HCT116 (cell line): Measurements from ENCODE around the gene CCDC124. TPM values are rescaled to one million over a fixed set of nuclear protein-coding genes. Genes with fewer than 3 reads are reported as not detected.

ENCODE experiments used
- ATAC-seq: fragments of 200-7000 bp; cut with Tn5 transposase; 2 replicates; pipeline ENCODE4 v1.9.1; 2020; ENCODE audit warnings: mild to moderate bottlenecking, moderate library complexity
- BruUV-seq: library from RNA; stranded (reverse); fragments of 400-500 nt; replicated peaks from 2 replicates; lab custom pipeline; 2021; lab: Mats Ljungman, UMichigan
- CTCF ChIA-PET: fragments of 300-600 bp; sonication (Branson Sonifier 250); formaldehyde crosslinking; loops from one replicate; lab custom pipeline; 2021; ENCODE audit warnings: antibody characterized with exemption; lab: Charles Lee
- POLR2A ChIA-PET: fragments of 300-600, 350-600 bp; sonication (Branson Sonifier 250); formaldehyde crosslinking; loops from one replicate; lab custom pipeline; 2021; ENCODE audit warnings: antibody characterized with exemption; lab: Charles Lee
- RAD21 ChIA-PET, 2 experiments: fragments of 300-600 bp; sonication (Branson Sonifier 250); formaldehyde crosslinking; loops; one replicate each; lab custom pipeline; 2023; ENCODE audit warnings: low total read pairs in 2 of 2; ENCODE audit not compliant: uncharacterized antibody in 2 of 2, unreplicated experiment in 2 of 2, low non-redundant PET in 1 of 2; lab: Charles Lee
- DNase-seq: peaks from one replicate; pipeline ENCODE4 v3.0.0-alpha.2; 2010; ENCODE audit warnings: low read depth, low spot score
- H2AFZ ChIP-seq: fragments of 200-600 bp; shearing (Covaris generic), sonication (generic); 2 replicates; pipeline ENCODE4 v1.6.1; 2017; ENCODE audit warnings: low read depth, mixed run types, mixed read lengths, antibody characterized with exemption, low read length; ENCODE audit not compliant: poor library complexity, severe bottlenecking
- H3K27ac ChIP-seq: 2 replicates; pipeline ENCODE4 v1.5.1; 2012; ENCODE audit warnings: low read depth, low read length
- H3K27me3 ChIP-seq: fragments of 200-600 bp; sonication (generic); 2 replicates; pipeline ENCODE4 v1.6.1; 2016; ENCODE audit warnings: mixed run types, low read length, mixed read lengths; ENCODE audit not compliant: insufficient read depth
- H3K36me3 ChIP-seq, 2 experiments: fragments of 200-500 bp in 1 of 2; fragments of 200-600 bp in 1 of 2; sonication (Bioruptor generic) in 1 of 2; sonication (generic) in 1 of 2; 2 replicates each; pipeline versions ENCODE4 v1.5.1 to v1.6.1; 2014 to 2016; ENCODE audit warnings: low read length in 2 of 2, inconsistent platforms in 1 of 2, mixed read lengths in 1 of 2, mixed run types in 1 of 2; ENCODE audit not compliant: insufficient read depth in 2 of 2, control insufficient read depth in 1 of 2
- H3K4me1 ChIP-seq, 2 experiments: fragments of 200-600 bp in 1 of 2; sonication (generic) in 1 of 2; 2 replicates each; pipeline versions ENCODE4 v1.5.1 to v1.6.1; 2012 to 2017; ENCODE audit warnings: low read length in 2 of 2, inconsistent platforms in 1 of 2, mild to moderate bottlenecking in 1 of 2, mixed read lengths in 1 of 2, mixed run types in 1 of 2, moderate library complexity in 1 of 2; ENCODE audit not compliant: insufficient read depth in 2 of 2, control insufficient read depth in 1 of 2
- H3K4me2 ChIP-seq: fragments of 200-600 bp; sonication (generic); 2 replicates; pipeline ENCODE4 v1.6.1; 2017; ENCODE audit warnings: mixed run types, low read length, mixed read lengths
- H3K4me3 ChIP-seq, 2 experiments: fragments of 200-600 bp in 1 of 2; sonication (generic) in 1 of 2; replicated peaks in 1 of 2; 2 replicates each; pipeline ENCODE4 v1.5.1; 2011 to 2016; ENCODE audit warnings: low read length in 2 of 2, control low read depth in 1 of 2, low read depth in 1 of 2, mild to moderate bottlenecking in 1 of 2, mixed read lengths in 1 of 2, mixed run types in 1 of 2
- H3K79me2 ChIP-seq: fragments of 200-600 bp; sonication (generic); 2 replicates; pipeline ENCODE4 v1.6.1; 2017; ENCODE audit warnings: mild to moderate bottlenecking, mixed run types, low read length, moderate library complexity, mixed read lengths; ENCODE audit not compliant: insufficient read depth
- H3K9ac ChIP-seq: fragments of 200-600 bp; sonication (generic); 2 replicates; pipeline ENCODE4 v1.6.1; 2016; ENCODE audit warnings: low read length, mixed read lengths
- H3K9me2 ChIP-seq: fragments of 200-600 bp; sonication (generic), shearing (Covaris generic); 2 replicates; pipeline ENCODE4 v1.6.1; 2017; ENCODE audit warnings: mixed run types, mild to moderate bottlenecking, moderate library complexity; ENCODE audit not compliant: insufficient read depth
- H3K9me3 ChIP-seq, 2 experiments: fragments of 200-500 bp in 1 of 2; fragments of 200-600 bp in 1 of 2; sonication (Bioruptor generic) in 1 of 2; sonication (generic) in 1 of 2; 2 replicates each; pipeline ENCODE4 v1.6.1; 2014 to 2017; ENCODE audit warnings: low read length in 2 of 2, mixed read lengths in 2 of 2, inconsistent platforms in 1 of 2, low read depth in 1 of 2, mild to moderate bottlenecking in 1 of 2, mixed run types in 1 of 2, moderate library complexity in 1 of 2; ENCODE audit not compliant: control insufficient read depth in 1 of 2, insufficient read depth in 1 of 2
- H4K20me1 ChIP-seq: fragments of 200-600 bp; sonication (generic), shearing (Covaris generic); 2 replicates; pipeline ENCODE4 v1.6.1; 2017; ENCODE audit warnings: mixed run types, mild to moderate bottlenecking, moderate library complexity; ENCODE audit not compliant: insufficient read depth
- CBX3 ChIP-seq: IDR thresholded peaks from 2 replicates; pipeline ENCODE4 v1.6.1; 2012; ENCODE audit warnings: low read depth
- CEBPB ChIP-seq: IDR thresholded peaks from 2 replicates; pipeline ENCODE4 v1.6.1; 2012; ENCODE audit warnings: low read depth
- EZH2phosphoT487 ChIP-seq: fragments of 200-600 bp; IDR thresholded peaks from 2 replicates; pipeline ENCODE4 v1.6.1; 2018; ENCODE audit warnings: antibody characterized with exemption, borderline replicate concordance
- intact Hi-C: fragments of 100-400 bp; cut with micrococcal nuclease; formaldehyde crosslinking; loops from 2 replicates; pipeline ENCODE4 v1.10.0; 2022
- total RNA-seq: library from RNA; stranded (reverse); gene quantifications from one replicate; pipeline ENCODE4 v1.2.1, GENCODE V29; 2021; ENCODE audit not compliant: unreplicated experiment

The CCDC124 gene
- total RNA-seq, 1 experiment from 2014 or later, result 177 TPM

DNA sequence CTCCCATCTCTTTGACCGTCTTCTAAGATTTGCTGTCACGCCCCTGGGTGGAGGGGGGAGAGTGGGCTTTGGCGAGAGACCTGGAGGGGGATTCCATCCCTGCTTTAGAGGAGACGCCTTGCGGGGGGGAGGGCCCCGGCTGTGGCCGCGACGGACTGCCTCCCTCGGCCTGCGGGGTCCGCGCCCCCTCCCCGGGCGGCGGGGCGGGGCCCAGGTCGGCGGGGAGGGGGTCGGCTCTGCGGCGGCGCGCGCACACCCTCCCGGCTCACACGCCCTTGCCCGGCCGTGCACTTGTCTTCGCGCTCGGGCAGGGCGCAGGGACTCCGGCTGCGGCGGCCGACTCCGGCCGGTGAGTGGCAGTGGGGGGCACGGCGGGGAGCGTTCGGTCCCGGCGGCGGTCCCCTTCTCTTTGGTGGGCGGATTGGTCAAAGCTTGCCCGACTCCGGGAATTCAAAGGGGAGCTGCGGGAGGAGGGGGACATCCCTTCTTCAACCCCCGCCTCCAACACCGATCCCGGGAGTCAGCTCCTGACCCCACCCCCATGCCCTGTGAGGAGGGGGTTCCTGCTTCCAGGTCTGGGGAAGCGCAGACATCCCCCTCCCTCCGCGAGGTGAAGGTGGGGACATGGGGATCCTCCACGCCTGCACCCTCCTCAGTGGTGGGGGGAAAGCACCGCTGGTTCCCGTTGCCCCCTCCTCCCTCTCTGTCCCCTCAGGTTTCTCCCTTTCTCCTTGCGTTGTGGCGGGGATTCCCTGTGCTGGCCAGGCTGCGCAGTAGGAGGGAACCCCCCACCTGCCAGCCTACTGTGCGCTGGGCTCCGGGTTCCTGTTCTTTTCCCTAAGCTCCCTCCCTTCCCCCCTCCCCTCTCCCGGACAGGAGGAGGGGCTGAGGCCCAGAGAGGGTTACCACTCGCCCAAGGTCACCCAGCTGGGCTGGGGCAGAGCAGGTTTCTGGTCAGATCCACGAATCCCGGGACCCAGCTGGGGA, 19.5 kb downstream of the CCDC124 start:
- no peak overlapping the region for H3K9ac ChIP-seq
- POLR2A ChIA-PET, result no interaction called here

DNA sequence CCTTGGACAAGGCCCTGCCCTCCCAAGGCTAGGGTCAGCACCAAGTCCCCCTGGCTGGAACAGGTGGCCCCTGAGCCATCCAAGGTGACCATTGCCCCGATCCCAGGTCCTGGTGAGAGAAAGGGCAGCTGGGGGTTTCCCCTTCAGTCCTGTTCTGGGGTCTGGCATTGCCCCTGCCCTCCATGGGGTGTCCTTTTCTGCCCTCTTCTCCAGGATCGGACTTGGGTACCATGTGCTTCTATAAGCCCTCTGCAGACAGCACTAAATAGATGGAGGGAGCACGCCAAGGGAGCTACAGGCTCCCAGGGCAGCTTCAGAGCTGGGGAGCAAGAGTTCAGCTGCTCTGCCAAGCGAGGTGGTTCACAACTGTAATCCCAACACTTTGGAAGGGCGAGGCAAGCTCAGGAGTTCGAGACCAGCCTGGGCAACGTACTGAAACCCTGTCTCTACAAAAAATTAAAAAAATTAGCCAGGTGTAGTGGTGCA, 20.5 kb downstream of the CCDC124 start:
- no peak overlapping the region for H3K4me3 ChIP-seq
- no peak overlapping the region for H3K4me2 ChIP-seq
- H3K4me1 ChIP-seq, result peaks cover 25 to 39% of the 10 kb centered on the region in 2 experiments
- no peak overlapping the region for H3K27ac ChIP-seq
- RAD21 ChIA-PET, result no interaction called here
- H2AFZ ChIP-seq, result no peak overlapping the region
- no peaks in the 10 kb centered on the region for H3K79me2 ChIP-seq
- no TSS peak for BruUV-seq
- no peaks in the 10 kb centered on the region for H3K9me2 ChIP-seq
- DNase-seq (no peak), ATAC-seq (no peak)
- H3K9me3 ChIP-seq, result no peaks in the 10 kb centered on the region
- CTCF ChIA-PET, result interaction anchor here (0.9 to 1.8 kb wide), 2 partner anchors 44 to 326 kb away, joined by 3 to 14 read pairs; no protein-coding TSS in a partner anchor
- POLR2A ChIA-PET, result interaction anchor here (1.1 kb wide), 1 partner anchor 45 kb away, joined by 6 read pairs; no protein-coding TSS in a partner anchor
- no peak for TF ChIP-seq CEBPB
- intact Hi-C loops, result no loop called here
- peaks cover 5% of the 10 kb centered on the region; the same call in 1 of the 2 replicates for H3K27me3 ChIP-seq
- H3K9ac ChIP-seq, result no peak overlapping the region
- no peaks in the 10 kb centered on the region for H3K36me3 ChIP-seq
- no peaks in the 10 kb centered on the region for H4K20me1 ChIP-seq

More for the DNA sequence above, 19.5 kb downstream of the CCDC124 start:
- ATAC-seq, result no peak
- H3K36me3 ChIP-seq, result no peaks in the 10 kb centered on the region
- no peaks in the 10 kb centered on the region for H3K79me2 ChIP-seq
- H3K9me2 ChIP-seq, result no peaks in the 10 kb centered on the region
- TF ChIP-seq CBX3, result no peak
- no peak for TF ChIP-seq EZH2phosphoT487
- H3K4me3 ChIP-seq, result no peak overlapping the region
- intact Hi-C loops, result no loop called here
- RAD21 ChIA-PET, result no interaction called here
- no peak for DNase-seq
- H3K4me1 ChIP-seq, result peaks cover 27 to 44% of the 10 kb centered on the region in 2 experiments
- H3K27me3 ChIP-seq, result 0 out of 2 replicates have a peak, but pooled peaks cover under 1% of the 10 kb centered on the region
- BruUV-seq, result no TSS peak
- H2AFZ ChIP-seq, result no peak overlapping the region
- CTCF ChIA-PET, result interaction anchor here (0.9 to 1.8 kb wide), 2 partner anchors 45 to 327 kb away, joined by 3 to 14 read pairs; no protein-coding TSS in a partner anchor
- no peaks in the 10 kb centered on the region for H4K20me1 ChIP-seq
- no peak overlapping the region for H3K4me2 ChIP-seq
- H3K9me3 ChIP-seq, result no peaks in the 10 kb centered on the region
- no peak overlapping the region for H3K27ac ChIP-seq
